AG10803 (cell line): ENCODE data around the gene FAM117A.
A peak's percentile ranks its signal among the peaks of the same experiment; 100 is the strongest.
"Not testable (repeated sequence)": the region's sequence is repeated elsewhere in the genome, so short reads cannot be mapped to it uniquely, and the experiment has no call there.

Experiments
- DNase-seq: peaks from one replicate; pipeline ENCODE4 v3.0.0; 2010; ENCODE audit warnings: low read depth
- H3K4me3 ChIP-seq: 2 replicates; pipeline ENCODE4 v1.5.1; 2011; ENCODE audit warnings: mild to moderate bottlenecking, low read length, control low read depth
- TF ChIP-seq, protein P1 (sequence below): conservative IDR thresholded peaks from 2 replicates; pipeline ENCODE4 v1.5.1; 2011; ENCODE audit warnings: mild to moderate bottlenecking, low read length, control low read depth, inconsistent platforms

FAM117A gene

DNA sequence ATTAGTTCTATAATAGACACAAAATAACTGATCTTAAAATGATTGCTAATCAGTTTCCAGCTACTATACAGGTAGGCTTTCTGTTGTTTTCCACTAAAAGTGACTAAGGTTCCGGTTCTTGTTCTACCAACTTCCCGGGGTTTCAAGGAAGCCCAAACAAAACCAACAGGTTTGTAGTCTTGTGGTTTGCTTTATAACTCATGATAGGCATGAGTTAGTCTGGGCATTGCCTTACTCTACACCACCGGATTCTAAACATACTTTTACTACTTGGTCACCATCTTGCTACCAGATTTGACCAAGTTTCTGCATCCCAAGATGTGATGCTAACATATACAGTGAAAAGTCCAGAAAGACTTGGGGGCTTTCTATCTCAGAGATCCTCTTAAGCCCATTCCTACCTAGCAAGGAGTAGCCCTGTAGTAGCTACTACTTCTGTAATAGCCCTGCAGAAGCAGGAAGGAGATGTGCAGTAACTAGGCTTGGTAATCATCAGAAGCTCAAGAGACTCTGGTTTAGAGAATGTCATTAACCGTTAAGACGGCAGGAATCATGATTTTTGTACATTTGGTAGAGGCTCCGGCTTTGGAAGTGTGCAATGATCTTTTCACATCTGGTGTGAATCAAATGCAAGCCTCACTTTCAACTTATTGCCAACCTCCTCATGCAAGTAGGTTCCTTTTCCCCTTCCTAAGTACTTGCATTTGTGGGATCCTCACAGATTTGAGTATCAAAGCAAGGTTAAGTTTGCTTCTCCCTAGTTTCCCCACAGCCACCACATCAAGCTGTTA is 1.6 kb downstream of the FAM117A start:
- TF ChIP-seq, protein P1, sequence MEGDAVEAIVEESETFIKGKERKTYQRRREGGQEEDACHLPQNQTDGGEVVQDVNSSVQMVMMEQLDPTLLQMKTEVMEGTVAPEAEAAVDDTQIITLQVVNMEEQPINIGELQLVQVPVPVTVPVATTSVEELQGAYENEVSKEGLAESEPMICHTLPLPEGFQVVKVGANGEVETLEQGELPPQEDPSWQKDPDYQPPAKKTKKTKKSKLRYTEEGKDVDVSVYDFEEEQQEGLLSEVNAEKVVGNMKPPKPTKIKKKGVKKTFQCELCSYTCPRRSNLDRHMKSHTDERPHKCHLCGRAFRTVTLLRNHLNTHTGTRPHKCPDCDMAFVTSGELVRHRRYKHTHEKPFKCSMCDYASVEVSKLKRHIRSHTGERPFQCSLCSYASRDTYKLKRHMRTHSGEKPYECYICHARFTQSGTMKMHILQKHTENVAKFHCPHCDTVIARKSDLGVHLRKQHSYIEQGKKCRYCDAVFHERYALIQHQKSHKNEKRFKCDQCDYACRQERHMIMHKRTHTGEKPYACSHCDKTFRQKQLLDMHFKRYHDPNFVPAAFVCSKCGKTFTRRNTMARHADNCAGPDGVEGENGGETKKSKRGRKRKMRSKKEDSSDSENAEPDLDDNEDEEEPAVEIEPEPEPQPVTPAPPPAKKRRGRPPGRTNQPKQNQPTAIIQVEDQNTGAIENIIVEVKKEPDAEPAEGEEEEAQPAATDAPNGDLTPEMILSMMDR: no peak
- peak overlapping the region; percentile 71; the same call in 1 of the 2 replicates for H3K4me3 ChIP-seq
- peak; percentile 46 for DNase-seq

DNA sequence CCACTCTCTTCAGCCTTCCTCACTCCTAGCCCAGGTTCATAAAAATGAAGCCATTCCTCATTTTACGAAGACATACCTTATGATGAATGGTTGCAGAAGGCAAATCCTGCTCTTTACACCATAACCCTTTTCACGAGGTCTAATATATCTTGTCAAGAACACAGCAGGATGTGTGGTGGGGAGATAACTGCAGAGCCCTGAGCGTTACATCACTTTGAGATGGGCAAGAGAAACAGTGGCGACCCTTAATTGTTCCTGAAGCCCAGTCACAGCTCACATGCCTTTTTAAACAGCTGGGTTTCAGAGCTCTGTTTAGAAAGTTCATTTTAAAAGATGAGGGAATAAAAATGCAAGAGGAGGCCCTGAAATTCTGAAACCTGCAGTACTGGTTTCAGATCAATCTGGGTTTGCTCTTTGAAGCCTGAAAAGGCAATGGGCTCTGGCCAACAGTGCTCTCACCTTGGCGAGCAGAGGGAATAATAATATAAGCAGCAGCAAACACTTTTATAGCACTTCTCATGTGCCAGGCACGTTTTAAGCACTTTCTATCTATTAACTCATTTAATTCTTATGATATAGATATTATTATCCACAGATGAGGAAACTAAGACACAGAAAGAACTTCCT is 2.9 kb downstream of the FAM117A start:
- TF ChIP-seq, protein P1: no peak
- DNase-seq: no peak
- H3K4me3 ChIP-seq: no peak overlapping the region

DNA sequence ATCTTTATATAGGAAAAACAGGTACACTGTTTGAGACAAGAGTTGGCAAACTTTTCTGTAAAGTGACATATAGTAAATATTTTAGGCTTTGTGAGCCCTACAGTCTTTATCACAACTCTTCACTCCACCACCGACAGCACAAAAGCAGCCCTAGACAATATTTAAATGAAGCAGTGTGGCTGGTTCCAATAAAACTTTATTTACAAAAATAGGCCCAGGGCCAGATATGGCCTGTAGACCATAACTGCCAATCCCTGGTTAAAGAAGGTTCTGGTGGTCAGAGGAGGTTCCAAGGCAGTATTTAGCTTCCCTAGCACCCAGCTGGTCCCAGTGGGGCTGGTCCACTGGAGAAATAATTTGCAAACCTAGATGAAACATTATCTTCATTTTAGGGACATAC is 3.6 kb downstream of the FAM117A start:
- TF ChIP-seq, protein P1: no peak
- no peak overlapping the region for H3K4me3 ChIP-seq
- DNase-seq: no peak

DNA sequence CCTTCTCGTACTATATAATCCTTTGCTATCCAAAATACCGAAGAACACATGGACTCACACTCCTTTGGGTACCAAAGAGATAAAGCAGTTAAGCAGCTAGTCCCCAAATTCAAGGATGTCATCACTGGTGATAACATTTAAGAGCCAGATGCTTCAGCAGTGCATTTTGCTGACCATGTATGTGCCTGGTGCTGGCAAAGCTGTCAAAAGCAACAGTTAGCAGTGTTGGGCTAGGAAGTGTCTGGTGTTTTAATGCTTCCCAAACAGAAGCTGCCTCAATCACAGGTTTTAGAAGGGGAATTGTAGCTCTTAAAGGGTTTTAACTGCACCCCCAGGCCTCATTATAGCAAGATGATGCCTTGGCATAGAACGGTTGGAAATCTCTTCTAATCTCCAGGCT is 4.7 kb downstream of the FAM117A start:
- TF ChIP-seq, protein P1: no peak
- DNase-seq: no peak
- H3K4me3 ChIP-seq: no peak overlapping the region

DNA sequence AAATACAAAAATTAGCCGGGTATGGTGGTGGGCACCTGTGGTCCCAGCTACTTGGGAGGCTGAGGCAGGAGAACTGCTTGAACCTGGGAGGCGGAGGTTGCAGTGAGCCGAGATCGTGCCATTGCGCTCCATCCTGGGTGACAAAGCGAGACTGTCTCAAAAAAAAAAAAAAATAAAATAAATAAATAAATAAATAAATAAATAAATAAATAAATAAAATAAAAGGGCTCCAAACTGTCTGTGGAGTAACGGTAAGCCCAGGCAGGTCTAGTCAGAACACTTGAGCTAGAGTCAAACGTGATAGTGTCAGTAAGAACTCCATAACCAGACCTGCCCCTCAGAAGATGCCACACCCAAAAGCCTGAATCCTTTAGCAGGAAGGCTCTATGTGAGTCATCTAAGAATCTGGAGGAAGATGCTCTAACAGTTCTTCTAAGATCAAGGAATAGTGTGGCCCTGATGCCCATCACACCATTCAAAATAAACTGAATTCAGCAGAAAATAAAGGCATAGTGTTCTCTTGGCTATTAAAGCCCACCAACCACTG is 5.4 kb downstream of the FAM117A start:
- not testable (repeated sequence) for H3K4me3 ChIP-seq
- peak; percentile 5 for DNase-seq

DNA sequence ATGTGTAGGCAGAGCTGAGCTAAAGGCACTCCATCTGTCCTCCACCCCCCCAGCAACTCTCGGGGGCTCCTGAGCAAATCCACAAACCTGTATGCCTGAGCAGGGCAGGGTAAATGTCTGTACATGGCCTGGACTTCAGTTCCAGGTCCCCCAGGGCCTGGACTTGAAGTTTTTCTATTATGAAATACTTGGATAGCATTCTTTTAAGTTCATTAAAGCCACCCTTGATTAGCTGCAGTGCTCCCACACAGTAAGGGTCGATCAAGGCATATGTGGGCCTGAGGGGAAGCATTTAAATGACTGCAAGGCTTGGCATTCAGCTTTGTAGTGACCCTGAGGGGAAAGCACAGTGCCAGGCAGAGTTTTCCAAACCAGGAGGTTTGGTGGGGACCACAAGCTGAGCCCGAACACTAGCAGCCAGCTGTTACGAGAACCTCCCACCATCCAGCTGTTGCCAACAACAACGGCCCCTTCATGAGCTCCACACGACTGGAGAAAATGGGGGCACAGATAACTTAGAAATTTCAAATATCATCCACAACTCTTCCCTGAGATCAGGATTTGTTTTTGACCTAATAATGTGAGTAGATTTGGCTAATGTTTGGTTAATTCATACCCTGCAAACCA is 6.7 kb downstream of the FAM117A start:
- H3K4me3 ChIP-seq: no peak overlapping the region
- TF ChIP-seq, protein P1: no peak
- no peak for DNase-seq

DNA sequence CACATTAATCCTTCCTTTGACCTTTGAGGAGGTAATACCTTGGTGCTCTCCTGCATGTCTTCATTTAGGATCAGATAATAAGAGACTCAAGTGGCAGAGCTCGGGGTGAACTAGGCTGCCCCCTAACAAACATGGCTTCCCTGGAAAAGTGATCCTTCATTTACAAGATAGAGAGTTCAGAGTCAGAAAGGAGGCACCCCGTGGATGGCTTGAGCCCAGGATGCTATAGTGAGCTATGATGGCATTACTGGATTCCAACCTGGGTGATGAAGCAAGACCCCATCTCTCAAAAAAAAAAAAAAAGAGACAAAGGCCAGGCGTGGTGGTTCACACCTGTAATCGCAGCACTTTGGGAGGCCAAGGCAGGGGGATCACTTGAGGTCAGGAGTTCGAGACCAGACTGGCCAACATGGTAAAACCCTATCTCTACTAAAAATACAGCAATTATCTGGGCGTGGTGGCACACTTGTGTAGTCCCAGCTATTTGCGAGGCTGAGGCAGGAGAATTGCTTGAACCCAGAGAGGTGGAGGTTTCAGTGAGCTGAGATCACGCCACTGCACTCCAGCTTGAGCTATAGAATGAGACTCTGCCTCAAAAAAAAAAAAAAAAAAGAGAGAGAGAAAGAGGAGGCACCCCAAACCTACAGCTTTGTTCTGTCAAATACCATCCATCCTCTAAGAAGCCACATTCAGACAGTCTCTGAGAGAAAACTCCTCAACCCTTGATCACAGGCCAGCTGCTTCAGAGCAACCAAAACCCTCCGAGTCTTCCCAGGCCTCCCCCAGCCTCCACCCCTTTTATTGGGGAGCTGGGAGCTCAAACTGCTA is 7.4 kb downstream of the FAM117A start:
- DNase-seq: no peak
- H3K4me3 ChIP-seq: no peak overlapping the region
- TF ChIP-seq, protein P1: no peak
